ENCODE results near the gene CCNA2.

The CCNA2 gene

GRCh38 chr4:121861426-121861825 is 37.7 kb upstream of the CCNA2 start:
- Histone ChIP-seq H3K4me2 (ENCODE audit: low read length) (no peak overlapping the region), H3F3A (ENCODE audit: insufficient read depth, low read length) (no peaks in the 10 kb centered on the region)
- TF ChIP-seq CTCF (IDR thresholded peaks at IDR 0.05; ENCODE audit: low read length) (no peak), EZH2 (IDR thresholded peaks at IDR 0.05; ENCODE audit: borderline replicate concordance, low read length) (no peak)

DNA sequence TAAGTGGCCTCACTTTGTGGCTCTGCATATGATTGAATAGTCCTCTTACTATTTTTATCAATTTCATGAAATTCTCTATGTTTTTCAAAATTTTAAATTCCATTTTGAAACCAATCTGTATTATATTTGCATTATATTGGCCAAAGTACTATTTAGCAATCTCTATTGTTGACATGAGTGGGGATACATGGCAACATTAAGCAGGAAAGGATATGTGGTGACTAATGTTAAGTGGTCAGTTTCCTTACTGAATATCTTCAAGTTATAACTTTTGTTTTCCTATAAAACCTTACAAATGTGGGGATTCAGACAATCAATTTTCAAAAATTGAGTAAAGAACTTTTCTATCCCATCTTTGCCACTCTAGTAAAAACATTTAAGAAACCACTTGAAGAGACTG is 36.4 kb upstream of the CCNA2 start:
- Histone ChIP-seq H3K27me3 (ENCODE audit: insufficient read depth, low read length) (no peaks in the 10 kb centered on the region), H3K27ac (ENCODE audit: low read depth, low read length, poor library complexity, severe bottlenecking) (no peak overlapping the region), H3F3A (ENCODE audit: insufficient read depth, low read length) (no peaks in the 10 kb centered on the region), H3K36me3 (ENCODE audit: insufficient read depth, low read length) (peaks cover 19% of the 10 kb centered on the region; the same call in 1 of the 2 replicates), H3K9me3 (ENCODE audit: low read length) (no peaks in the 10 kb centered on the region), H3K4me2 (ENCODE audit: low read length) (no peak overlapping the region), H2AFZ (ENCODE audit: low read length) (no peak overlapping the region), H3K9ac (ENCODE audit: low read length) (no peak overlapping the region), H3K4me1 (ENCODE audit: insufficient read depth, low read length, severe bottlenecking) (no peaks in the 10 kb centered on the region), H3K9me2 (ENCODE audit: low read depth, low read length) (no peaks in the 10 kb centered on the region), H3K4me3 (ENCODE audit: low read depth, low read length, poor library complexity, severe bottlenecking) (no peak overlapping the region), H3K79me2 (ENCODE audit: insufficient read depth, low read length) (no peaks in the 10 kb centered on the region), H4K20me1 (ENCODE audit: insufficient read depth, low read length) (no peaks in the 10 kb centered on the region)
- TF ChIP-seq CTCF (IDR thresholded peaks at IDR 0.05; ENCODE audit: low read length) = no peak
- no peak for TF ChIP-seq EZH2 (IDR thresholded peaks at IDR 0.05; ENCODE audit: borderline replicate concordance, low read length)

More at GRCh38 chr4:121861426-121861825, 37.7 kb upstream of the CCNA2 start:
- H4K20me1 ChIP-seq (ENCODE audit: insufficient read depth, low read length) = no peaks in the 10 kb centered on the region
- H3K4me3 ChIP-seq (ENCODE audit: low read depth, low read length, poor library complexity, severe bottlenecking) = no peak overlapping the region
- H2AFZ ChIP-seq (ENCODE audit: low read length) = no peak overlapping the region
- H3K9ac ChIP-seq (ENCODE audit: low read length) = no peak overlapping the region
- H3K27ac ChIP-seq (ENCODE audit: low read depth, low read length, poor library complexity, severe bottlenecking) = no peak overlapping the region
- no peaks in the 10 kb centered on the region for H3K79me2 ChIP-seq (ENCODE audit: insufficient read depth, low read length)
- peaks cover 27% of the 10 kb centered on the region for H3K36me3 ChIP-seq (ENCODE audit: insufficient read depth, low read length)
- H3K9me2 ChIP-seq (ENCODE audit: low read depth, low read length) = no peaks in the 10 kb centered on the region
- no peaks in the 10 kb centered on the region for H3K4me1 ChIP-seq (ENCODE audit: insufficient read depth, low read length, severe bottlenecking)
- H3K27me3 ChIP-seq (ENCODE audit: insufficient read depth, low read length) = no peaks in the 10 kb centered on the region
- no peaks in the 10 kb centered on the region for H3K9me3 ChIP-seq (ENCODE audit: low read length)

GRCh38 chr4:121851354-121851753 is 27.7 kb upstream of the CCNA2 start:
- H3F3A ChIP-seq (ENCODE audit: insufficient read depth, low read length) = no peaks in the 10 kb centered on the region
- no peaks in the 10 kb centered on the region for H3K4me1 ChIP-seq (ENCODE audit: insufficient read depth, low read length, severe bottlenecking)
- H3K79me2 ChIP-seq (ENCODE audit: insufficient read depth, low read length) = no peaks in the 10 kb centered on the region
- no peak overlapping the region for H3K4me2 ChIP-seq (ENCODE audit: low read length)
- peaks cover 6% of the 10 kb centered on the region; the same call in 1 of the 2 replicates for H3K36me3 ChIP-seq (ENCODE audit: insufficient read depth, low read length)
- no peak overlapping the region for H3K9ac ChIP-seq (ENCODE audit: low read length)
- H3K4me3 ChIP-seq (ENCODE audit: low read depth, low read length, poor library complexity, severe bottlenecking) = no peak overlapping the region
- H3K9me3 ChIP-seq (ENCODE audit: low read length) = no peaks in the 10 kb centered on the region
- no peak overlapping the region for H3K27ac ChIP-seq (ENCODE audit: low read depth, low read length, poor library complexity, severe bottlenecking)
- no peak for TF ChIP-seq CTCF (IDR thresholded peaks at IDR 0.05; ENCODE audit: low read length)
- no peak for TF ChIP-seq EZH2 (IDR thresholded peaks at IDR 0.05; ENCODE audit: borderline replicate concordance, low read length)
- H2AFZ ChIP-seq (ENCODE audit: low read length) = no peak overlapping the region
- H3K9me2 ChIP-seq (ENCODE audit: low read depth, low read length) = no peaks in the 10 kb centered on the region
- no peaks in the 10 kb centered on the region for H3K27me3 ChIP-seq (ENCODE audit: insufficient read depth, low read length)
- no peaks in the 10 kb centered on the region for H4K20me1 ChIP-seq (ENCODE audit: insufficient read depth, low read length)
